ENCODE measurements around the gene NKG7.

GRCh38 chr19:51365211-51365964, 7.1 kb downstream of the NKG7 start:
- no peak for TF ChIP-seq CTCF (conservative IDR thresholded peaks at IDR 0.05; ENCODE audit: low read depth, low read length)
- no peak for TF ChIP-seq EZH2 (IDR thresholded peaks at IDR 0.05; ENCODE audit: borderline replicate concordance, low read depth, low read length, poor library complexity, severe bottlenecking)

All from A673 (cell line).